ENCODE results near the gene ZNF554.
"Not testable (repeated sequence)": the region's sequence is repeated elsewhere in the genome, so short reads cannot be mapped to it uniquely, and the experiment has no call there.

The ZNF554 gene

GRCh38 chr19:2817237-2817829, 2.3 kb upstream of the ZNF554 start:
- H3K4me1 ChIP-seq; in situ Hi-C loops (cut with MboI; ENCODE audit: low sequenced_read_pairs); H3K9me3 ChIP-seq; H3K4me3 ChIP-seq; H3K27me3 ChIP-seq (ENCODE audit: low read depth); DNase-seq (ENCODE audit: low spot score in 2 of 2): not testable (repeated sequence)
- H3K36me3 ChIP-seq (replicated peaks), result peaks cover 16% of the 10 kb centered on the region

- DNase-seq (ENCODE audit: low spot score in 2 of 2), result peak in 1 of 2 experiments; percentile 31
- in situ Hi-C loops (cut with MboI; ENCODE audit: low sequenced_read_pairs), result no loop called here
- H3K27me3 ChIP-seq (ENCODE audit: low read depth), result no peaks in the 10 kb centered on the region
- H3K4me1 ChIP-seq, result peaks cover 2% of the 10 kb centered on the region
- no peaks in the 10 kb centered on the region for H3K36me3 ChIP-seq (replicated peaks)
- no peaks in the 10 kb centered on the region for H3K9me3 ChIP-seq
- peak overlapping the region; percentile 53 for H3K4me3 ChIP-seq
Observed at GRCh38 chr19:2820112-2820702, 539 bp downstream of the ZNF554 start.

- Histone ChIP-seq H3K36me3 (replicated peaks) (no peaks in the 10 kb centered on the region), H3K4me3 (no peak overlapping the region), H3K27me3 (ENCODE audit: low read depth) (no peaks in the 10 kb centered on the region), H3K4me1 (peaks cover 2% of the 10 kb centered on the region), H3K9me3 (no peaks in the 10 kb centered on the region; the same call in 1 of the 2 replicates)
- DNase-seq (ENCODE audit: low spot score in 2 of 2), result no peak
- in situ Hi-C loops (cut with MboI; ENCODE audit: low sequenced_read_pairs), result no loop called here
Observed at GRCh38 chr19:2822846-2823245, 3.2 kb downstream of the ZNF554 start.

- Histone ChIP-seq H3K9me3 (no peaks in the 10 kb centered on the region; the same call in 1 of the 2 replicates), H3K27me3 (ENCODE audit: low read depth) (no peaks in the 10 kb centered on the region), H3K4me3 (no peak overlapping the region), H3K36me3 (replicated peaks) (no peaks in the 10 kb centered on the region), H3K4me1 (peaks cover 2% of the 10 kb centered on the region)
- in situ Hi-C loops (cut with MboI; ENCODE audit: low sequenced_read_pairs), result no loop called here
- no peak for DNase-seq (ENCODE audit: low spot score in 2 of 2)
Observed at GRCh38 chr19:2823646-2824045, 4.0 kb downstream of the ZNF554 start.

- Histone ChIP-seq H3K4me3 (no peak overlapping the region), H3K27me3 (ENCODE audit: low read depth) (no peaks in the 10 kb centered on the region), H3K36me3 (replicated peaks) (no peaks in the 10 kb centered on the region), H3K9me3 (no peaks in the 10 kb centered on the region; the same call in 1 of the 2 replicates), H3K4me1 (peaks cover 2% of the 10 kb centered on the region)
- in situ Hi-C loops (cut with MboI; ENCODE audit: low sequenced_read_pairs), result no loop called here
- DNase-seq (ENCODE audit: low spot score in 2 of 2), result no peak
Observed at GRCh38 chr19:2824129-2824528, 4.5 kb downstream of the ZNF554 start.

- DNase-seq (ENCODE audit: low spot score in 2 of 2), result no peak
- Histone ChIP-seq H3K4me1 (no peaks in the 10 kb centered on the region), H3K36me3 (replicated peaks) (no peaks in the 10 kb centered on the region), H3K4me3 (no peak overlapping the region), H3K27me3 (ENCODE audit: low read depth) (no peaks in the 10 kb centered on the region), H3K9me3 (peaks cover 4% of the 10 kb centered on the region; the same call in 1 of the 2 replicates)
- in situ Hi-C loops (cut with MboI; ENCODE audit: low sequenced_read_pairs), result no loop called here
Observed at GRCh38 chr19:2827022-2827421, 7.4 kb downstream of the ZNF554 start.

GRCh38 chr19:2827840-2828489, 8.3 kb downstream of the ZNF554 start:
- in situ Hi-C loops (cut with MboI; ENCODE audit: low sequenced_read_pairs), result no loop called here
- peaks cover 8% of the 10 kb centered on the region for H3K9me3 ChIP-seq
- H3K27me3 ChIP-seq (ENCODE audit: low read depth), result no peaks in the 10 kb centered on the region
- no peaks in the 10 kb centered on the region for H3K36me3 ChIP-seq (replicated peaks)
- no peaks in the 10 kb centered on the region for H3K4me1 ChIP-seq
- no peak overlapping the region for H3K4me3 ChIP-seq
- DNase-seq (ENCODE audit: low spot score in 2 of 2), result no peak

GRCh38 chr19:2834294-2834871, 14.7 kb downstream of the ZNF554 start:
- Histone ChIP-seq H3K36me3 (replicated peaks) (no peaks in the 10 kb centered on the region), H3K9me3 (peaks cover 35% of the 10 kb centered on the region), H3K27me3 (ENCODE audit: low read depth) (no peaks in the 10 kb centered on the region), H3K4me1 (no peaks in the 10 kb centered on the region), H3K4me3 (no peak overlapping the region)
- DNase-seq (ENCODE audit: low spot score in 2 of 2), result no peak
- in situ Hi-C loops (cut with MboI; ENCODE audit: low sequenced_read_pairs), result loop anchor here (10.0 kb wide), 1 partner anchor 100 kb away; no protein-coding TSS in a partner anchor

GRCh38 chr19:2837430-2837829, 17.8 kb downstream of the ZNF554 start:
- in situ Hi-C loops (cut with MboI; ENCODE audit: low sequenced_read_pairs), result loop anchor here (10.0 kb wide), 1 partner anchor 97 kb away; no protein-coding TSS in a partner anchor

GRCh38 chr19:2840794-2841791, 21.4 kb downstream of the ZNF554 start, which contains the start of gene ZNF555:
Gene ZNF555 (plus strand): TSS chr19:2841475. CDS start chr19:2841573, 98 bp downstream.
- Histone ChIP-seq H3K36me3 (replicated peaks) (no peaks in the 10 kb centered on the region), H3K4me3 (peak within 1 kb of the TSS; percentile 78), H3K27me3 (ENCODE audit: low read depth) (no peaks in the 10 kb centered on the region), H3K9me3 (peaks cover 22% of the 10 kb centered on the region), H3K4me1 (peaks cover 3% of the 10 kb centered on the region)
- in situ Hi-C loops (cut with MboI; ENCODE audit: low sequenced_read_pairs), result no loop called here
- peak; percentile 96 to 99 for DNase-seq (ENCODE audit: low spot score in 2 of 2)

More at GRCh38 chr19:2837430-2837829, 17.8 kb downstream of the ZNF554 start:
- Histone ChIP-seq H3K4me3 (no peak overlapping the region), H3K9me3 (peaks cover 35% of the 10 kb centered on the region), H3K4me1 (peaks cover 3% of the 10 kb centered on the region), H3K27me3 (ENCODE audit: low read depth) (no peaks in the 10 kb centered on the region), H3K36me3 (replicated peaks) (no peaks in the 10 kb centered on the region)
- DNase-seq (ENCODE audit: low spot score in 2 of 2), result no peak

GRCh38 chr19:2841855-2842574, 22.3 kb downstream of the ZNF554 start:
- in situ Hi-C loops (cut with MboI; ENCODE audit: low sequenced_read_pairs), result no loop called here
- Histone ChIP-seq H3K4me3 (peak overlapping the region; percentile 78), H3K27me3 (ENCODE audit: low read depth) (no peaks in the 10 kb centered on the region), H3K36me3 (replicated peaks) (no peaks in the 10 kb centered on the region), H3K4me1 (peaks cover 3% of the 10 kb centered on the region), H3K9me3 (peaks cover 17% of the 10 kb centered on the region)
- DNase-seq (ENCODE audit: low spot score in 2 of 2), result no peak

- in situ Hi-C loops (cut with MboI; ENCODE audit: low sequenced_read_pairs), result no loop called here
Observed at GRCh38 chr19:2845107-2845506, 25.4 kb downstream of the ZNF554 start.

More at GRCh38 chr19:2845107-2845506, 25.4 kb downstream of the ZNF554 start:
- Histone ChIP-seq H3K36me3 (replicated peaks) (no peaks in the 10 kb centered on the region), H3K27me3 (ENCODE audit: low read depth) (no peaks in the 10 kb centered on the region), H3K9me3 (peaks cover 24% of the 10 kb centered on the region), H3K4me3 (no peak overlapping the region), H3K4me1 (peaks cover 3% of the 10 kb centered on the region)
- no peak for DNase-seq (ENCODE audit: low spot score in 2 of 2)

All from HAP-1 (cell line).